ENCODE measurements around the gene PCSK2.

Gene PCSK2

GRCh38 chr20:17510548-17510947 lies 283.7 kb downstream of the PCSK2 start:
- no peak for DNase-seq

- DNase-seq: peak; percentile 12
Measured at GRCh38 chr20:17511401-17511800, 284.6 kb downstream of the PCSK2 start.

- no peak for DNase-seq
Measured at GRCh38 chr20:17513939-17514338, 287.1 kb downstream of the PCSK2 start.

- DNase-seq: no peak
Measured at GRCh38 chr20:17515053-17515452, 288.2 kb downstream of the PCSK2 start.

- no peak for DNase-seq
Measured at GRCh38 chr20:17518339-17519052, 291.7 kb downstream of the PCSK2 start.

- DNase-seq: no peak
Measured at GRCh38 chr20:17519606-17520285, 292.9 kb downstream of the PCSK2 start.

- no peak for DNase-seq
Measured at GRCh38 chr20:17520583-17520982, 293.7 kb downstream of the PCSK2 start.

- DNase-seq: no peak
Measured at GRCh38 chr20:17522528-17522927, 295.7 kb downstream of the PCSK2 start.

- DNase-seq: no peak
Measured at GRCh38 chr20:17523326-17523725, 296.5 kb downstream of the PCSK2 start.

- no peak for DNase-seq
Measured at GRCh38 chr20:17524560-17524959, 297.7 kb downstream of the PCSK2 start.

GRCh38 chr20:17525132-17525531 lies 298.3 kb downstream of the PCSK2 start:
- DNase-seq: no peak

GRCh38 chr20:17525650-17526049 lies 298.8 kb downstream of the PCSK2 start:
- peak; percentile 50 for DNase-seq

- no peak for DNase-seq
Measured at GRCh38 chr20:17529586-17529985, 302.7 kb downstream of the PCSK2 start.

GRCh38 chr20:17530153-17530552 lies 303.3 kb downstream of the PCSK2 start:
- DNase-seq: no peak

GRCh38 chr20:17530716-17531664 lies 304.1 kb downstream of the PCSK2 start, which contains the start of gene BFSP1:
BFSP1 (minus strand) TSS chr20:17531379; CDS start chr20:17531329, 50 bp downstream.
- peak; percentile 38 for DNase-seq

GRCh38 chr20:17531665-17532025 lies 304.8 kb downstream of the PCSK2 start:
- no peak for DNase-seq

- peak; percentile 27 for DNase-seq
Measured at GRCh38 chr20:17533396-17533795, 306.6 kb downstream of the PCSK2 start.

- DNase-seq: no peak
Measured at GRCh38 chr20:17534077-17534476, 307.2 kb downstream of the PCSK2 start.
